GM18502 (cell line): ENCODE data around the gene SGTA.
A peak's percentile ranks its signal among the peaks of the same experiment; 100 is the strongest.
"Not testable (repeated sequence)": the region's sequence is repeated elsewhere in the genome, so short reads cannot be mapped to it uniquely, and the experiment has no call there.

ENCODE experiments used
- ATAC-seq: cut with Tn5 transposase; IDR thresholded peaks from one replicate; pipeline ENCODE4 v1.9.1; 2021; ENCODE audit warnings: mild to moderate bottlenecking; ENCODE audit not compliant: unreplicated experiment, poor library complexity

The SGTA gene

DNA sequence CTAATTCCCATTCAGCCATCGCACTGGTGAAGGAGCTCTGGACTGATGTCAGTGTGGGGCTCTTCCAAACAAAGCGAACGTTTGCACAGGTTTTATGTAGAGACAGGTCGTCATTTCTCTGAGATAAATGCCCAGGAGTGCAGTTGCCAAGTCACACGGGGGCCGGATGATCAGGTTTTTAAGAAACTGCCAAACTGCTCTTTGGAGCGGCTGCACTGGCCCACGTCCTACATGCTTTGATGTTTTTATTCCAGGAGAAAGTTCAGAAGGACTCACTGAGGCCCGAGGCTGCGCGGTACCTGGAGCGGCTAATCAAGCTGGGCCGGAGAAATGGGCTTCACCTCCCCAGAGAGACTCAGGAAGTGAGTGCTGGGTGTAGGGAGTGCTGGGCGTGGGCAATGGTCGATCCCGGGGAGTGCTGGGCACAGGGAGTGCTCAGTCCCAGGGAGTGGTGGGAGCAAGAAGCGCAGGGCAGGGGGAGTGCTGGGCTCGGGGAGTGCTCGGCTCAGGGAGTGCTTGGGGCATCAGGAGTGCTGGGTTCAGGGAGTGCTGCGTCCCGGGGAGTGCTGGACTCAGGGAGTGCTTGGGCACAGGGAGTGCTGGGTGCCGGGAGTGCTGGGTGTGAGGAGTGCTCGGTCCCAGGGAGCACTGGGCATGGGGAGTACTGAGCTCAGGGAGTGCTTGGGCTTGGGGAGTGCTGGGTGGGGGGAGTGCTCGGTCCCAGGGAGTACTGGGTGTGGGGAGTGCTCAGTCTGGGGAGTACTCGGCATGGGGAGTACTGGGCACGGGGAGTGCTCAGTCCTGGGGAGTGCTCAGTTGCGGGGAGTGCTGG is 13.0 kb upstream of the SGTA start:
- no peak for ATAC-seq

DNA sequence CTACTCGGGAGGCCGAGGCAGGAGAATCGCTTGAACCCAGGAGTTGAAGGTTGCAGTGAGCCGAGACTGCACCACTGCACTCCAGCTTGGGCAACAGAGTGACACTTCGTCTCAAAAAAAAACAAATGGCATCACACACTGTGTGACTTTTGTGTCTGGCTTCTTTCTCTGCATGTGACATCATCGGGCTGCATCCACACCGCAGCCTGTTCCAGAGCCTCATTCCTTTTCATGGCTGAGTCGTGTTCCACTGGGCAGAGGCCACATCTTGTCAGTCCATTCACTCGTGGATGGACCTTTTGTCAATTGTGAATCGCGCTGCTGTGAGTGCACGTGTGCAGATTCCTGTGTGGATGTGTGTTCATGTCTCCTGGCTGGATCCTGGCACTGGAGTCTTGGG is 10.5 kb upstream of the SGTA start:
- ATAC-seq = no peak

DNA sequence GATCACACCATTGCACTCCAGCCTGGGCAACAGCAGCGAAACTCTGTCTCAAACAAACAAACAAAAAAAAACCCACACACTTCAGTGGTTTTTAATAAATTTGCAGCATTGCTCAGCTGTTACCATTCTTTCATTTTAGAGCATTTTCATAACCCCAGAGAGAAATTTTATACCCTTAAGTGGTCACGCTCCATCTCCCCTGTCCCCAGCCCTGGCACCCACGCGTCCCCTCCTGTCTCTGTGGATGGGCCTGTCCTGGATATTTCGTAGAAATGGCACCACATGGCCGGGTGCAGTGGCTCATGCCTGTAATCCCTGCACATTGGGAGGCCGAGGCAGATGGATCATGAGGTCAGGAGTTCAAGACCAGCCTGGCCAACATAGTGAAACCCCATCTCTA is 10.1 kb upstream of the SGTA start:
- no peak for ATAC-seq

DNA sequence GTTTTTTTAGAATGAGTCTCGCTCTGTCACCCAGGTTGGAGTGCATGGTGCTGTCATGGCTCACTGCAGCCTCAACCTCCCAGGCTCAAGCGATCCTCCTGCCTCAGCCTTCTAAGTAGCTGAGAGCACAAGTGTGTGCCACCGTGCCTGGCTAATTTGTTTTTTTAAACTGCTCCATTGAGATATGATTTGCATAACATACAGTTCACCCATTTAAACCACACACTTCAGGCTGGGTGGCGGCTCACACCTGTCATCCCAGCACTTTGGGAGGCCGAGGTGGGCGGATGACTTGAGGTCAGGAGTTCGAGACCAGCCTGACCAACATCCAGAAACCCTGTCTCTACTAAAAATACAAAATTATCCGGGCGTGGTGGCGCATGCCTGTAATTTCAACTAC is 9.6 kb upstream of the SGTA start:
- not testable (repeated sequence) for ATAC-seq

DNA sequence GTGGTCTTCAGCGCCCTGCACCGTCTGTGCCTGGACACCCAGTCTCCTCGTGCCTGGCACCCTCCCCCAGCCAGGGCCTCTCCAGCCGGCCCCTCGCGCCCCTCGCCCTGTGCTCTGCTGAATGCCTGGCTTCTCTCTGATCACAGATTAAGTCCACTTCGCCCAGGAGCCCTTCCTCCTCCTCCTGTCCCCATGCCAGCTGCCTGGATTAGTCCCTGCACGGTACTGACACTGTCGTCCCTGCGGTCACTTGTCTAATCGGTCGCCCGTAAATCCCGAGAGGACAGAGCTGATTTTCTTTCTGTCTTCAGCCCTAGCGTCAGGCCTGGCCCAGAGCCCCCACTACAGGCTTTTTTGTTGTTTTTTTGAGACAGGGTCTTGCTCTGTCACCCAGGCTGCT is 8.8 kb upstream of the SGTA start:
- ATAC-seq = no peak

DNA sequence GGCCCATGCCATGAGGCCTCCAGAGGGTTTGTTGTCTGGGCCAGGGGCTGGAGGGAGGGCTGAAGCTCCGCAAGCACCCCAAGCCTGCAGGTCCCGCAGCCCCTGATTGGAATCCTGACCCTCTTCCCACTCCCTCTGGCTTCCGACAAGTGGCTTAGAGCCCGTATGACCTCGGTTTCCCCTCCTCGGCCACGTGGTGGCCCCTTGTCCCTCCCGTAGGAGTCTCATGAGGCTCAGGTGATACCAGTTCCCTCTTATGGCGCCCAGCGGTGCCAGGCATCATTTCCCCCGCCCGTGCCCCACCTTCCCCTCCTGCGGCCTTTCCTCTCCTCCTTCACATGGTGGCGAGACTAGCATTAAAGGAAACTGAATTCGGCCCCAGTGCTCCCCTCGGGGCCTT is 8.4 kb upstream of the SGTA start:
- ATAC-seq = no peak

DNA sequence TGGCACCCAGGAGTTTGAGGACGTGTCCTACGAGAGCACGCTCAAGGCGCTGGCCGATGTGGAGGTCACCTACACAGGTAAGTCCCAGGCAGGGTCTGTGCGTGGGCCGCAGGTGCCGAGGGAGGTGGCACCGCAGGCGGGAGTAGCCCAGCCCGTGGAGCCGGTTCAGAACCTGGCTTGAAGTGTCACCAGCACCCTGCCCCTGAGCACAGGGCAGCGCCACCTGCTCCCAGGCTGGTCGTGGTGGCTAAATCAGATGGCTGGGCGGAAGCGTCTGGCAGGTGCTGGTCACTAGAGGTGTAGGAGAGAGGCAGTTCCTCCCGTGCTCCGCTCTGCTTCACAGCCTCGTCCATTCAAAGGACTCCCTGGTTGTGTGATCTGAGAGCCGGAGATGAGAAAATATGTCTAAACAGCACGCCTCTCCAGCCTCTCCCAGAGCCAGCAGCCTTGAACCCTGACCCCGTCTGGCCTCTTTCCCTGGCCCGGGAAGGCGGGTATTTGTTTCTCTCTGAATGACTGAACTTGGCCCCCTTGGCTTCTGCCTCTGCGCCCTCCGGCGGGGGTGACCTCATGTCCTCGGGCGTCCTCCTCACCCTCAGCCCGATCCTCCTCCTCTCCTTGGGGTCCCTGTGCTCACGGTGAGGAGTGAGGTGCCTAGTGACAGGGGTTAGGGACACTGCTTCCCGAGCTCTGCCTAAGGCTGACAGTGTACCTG is 7.6 kb upstream of the SGTA start:
- no peak for ATAC-seq

DNA sequence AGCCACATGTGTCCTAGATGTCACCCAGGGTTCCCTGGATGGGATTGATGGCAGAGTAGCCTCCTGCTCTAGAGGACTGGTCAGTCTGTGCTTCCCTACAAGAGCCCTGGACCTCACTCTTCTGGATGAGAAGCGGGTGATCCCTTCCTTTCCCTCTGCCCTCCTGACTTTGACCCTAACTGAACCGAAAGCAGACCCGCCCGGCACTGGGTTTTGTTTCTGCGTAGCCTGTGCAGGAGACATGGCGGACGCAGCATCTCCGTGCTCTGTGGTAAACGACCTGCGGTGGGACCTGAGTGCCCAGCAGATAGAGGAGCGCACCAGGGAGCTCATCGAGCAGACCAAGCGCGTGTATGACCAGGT is 7.1 kb upstream of the SGTA start:
- no peak for ATAC-seq

DNA sequence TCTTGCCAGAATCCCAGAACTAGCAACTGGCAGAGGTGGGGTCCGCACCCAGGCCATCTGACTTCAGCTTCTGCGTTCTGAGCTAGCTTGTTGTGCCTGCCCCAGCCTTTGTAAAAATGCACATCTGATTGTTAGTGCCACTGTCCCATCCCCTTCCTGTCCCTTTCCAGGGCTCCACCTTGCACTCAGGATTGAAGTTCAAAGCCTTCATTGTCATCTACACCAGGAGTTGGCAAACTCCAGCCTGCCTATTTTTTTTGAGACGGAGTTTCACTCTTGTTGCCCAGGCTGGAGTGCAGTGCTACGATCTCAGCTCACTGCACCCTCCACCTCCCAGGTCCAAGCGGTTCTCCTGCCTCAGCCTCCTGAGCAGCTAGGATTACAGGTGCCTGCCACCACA is 5.2 kb upstream of the SGTA start:
- ATAC-seq = no peak

DNA sequence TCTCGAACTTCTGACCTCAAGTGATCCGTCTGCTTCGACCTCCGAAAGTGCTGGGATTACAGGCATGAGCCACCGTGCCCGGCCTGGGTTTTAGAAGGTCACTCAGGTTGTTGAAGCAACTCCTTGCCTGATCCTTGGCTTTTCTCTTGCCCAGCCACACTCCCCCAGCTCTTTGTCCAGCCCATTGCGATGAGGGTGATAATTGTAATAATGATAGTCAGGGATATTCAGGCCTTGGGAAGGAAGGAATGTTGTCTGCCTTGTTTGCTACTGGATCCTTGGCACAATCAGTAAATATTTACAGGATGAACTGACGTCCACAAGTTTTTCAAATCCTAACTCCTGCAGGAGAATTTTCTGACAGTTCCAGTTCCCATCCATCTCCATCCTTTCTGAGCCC is 4.0 kb upstream of the SGTA start:
- ATAC-seq = no peak

DNA sequence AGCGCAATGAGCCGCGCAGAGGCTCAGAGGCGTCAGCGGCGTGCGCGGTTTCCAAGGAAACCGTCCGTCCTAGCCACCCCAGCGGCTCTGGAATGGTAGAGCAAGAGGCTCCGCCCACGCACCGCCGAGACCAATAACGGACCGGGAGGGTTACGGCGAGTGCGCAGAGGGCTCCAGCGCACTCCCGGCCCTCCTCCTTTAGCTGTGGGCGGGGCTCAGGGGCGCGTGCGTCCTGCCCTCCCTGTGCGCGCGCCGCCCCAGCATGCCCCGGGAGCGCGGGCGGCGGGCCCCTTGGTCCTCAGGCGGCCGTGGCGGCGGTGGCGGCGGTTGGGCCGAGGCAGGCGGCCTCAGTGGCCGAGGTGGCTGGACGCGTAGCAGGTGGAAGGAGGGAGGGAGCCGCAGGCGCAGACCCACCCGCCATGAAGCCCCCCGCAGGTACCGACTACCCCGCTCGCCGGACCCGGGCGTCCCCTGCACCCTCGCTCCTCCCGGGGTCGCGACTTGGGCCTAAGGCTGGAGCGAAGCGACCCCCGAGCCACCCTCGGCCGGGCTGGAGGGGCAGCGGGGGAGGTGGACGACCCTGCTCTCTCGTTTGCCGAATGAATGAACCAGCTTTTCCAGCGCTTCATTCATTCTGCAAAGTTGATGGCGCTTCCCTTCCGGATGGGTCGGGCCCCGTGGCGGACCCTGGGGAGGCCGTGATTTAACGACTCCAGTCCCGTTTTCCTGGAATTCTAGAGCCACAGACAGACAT is 2.3 kb upstream of the SGTA start, which contains the start of gene THOP1:
Gene THOP1 (plus strand): TSS at position 260 of the 754 bp plus-strand sequence. CDS start 160 bp downstream, at position 420.
- ATAC-seq = peak; percentile 67

DNA sequence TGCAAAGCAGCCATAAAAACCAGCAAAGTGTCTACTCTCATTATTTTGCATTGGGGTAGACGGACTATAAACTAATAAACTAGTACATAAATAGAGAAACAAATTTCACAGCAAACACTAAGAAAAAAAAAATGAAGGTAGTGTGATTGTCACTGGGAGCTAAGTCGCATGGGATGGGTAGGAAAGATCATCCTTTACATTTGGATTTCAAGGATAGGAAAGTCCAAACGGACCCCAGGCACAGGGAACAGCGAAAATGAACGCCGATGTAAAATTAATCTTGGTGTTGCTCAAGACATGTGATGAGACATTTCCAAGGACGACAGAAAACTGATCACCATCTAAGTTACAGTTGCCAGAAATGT is 690 bp upstream of the SGTA start:
- no peak for ATAC-seq

DNA sequence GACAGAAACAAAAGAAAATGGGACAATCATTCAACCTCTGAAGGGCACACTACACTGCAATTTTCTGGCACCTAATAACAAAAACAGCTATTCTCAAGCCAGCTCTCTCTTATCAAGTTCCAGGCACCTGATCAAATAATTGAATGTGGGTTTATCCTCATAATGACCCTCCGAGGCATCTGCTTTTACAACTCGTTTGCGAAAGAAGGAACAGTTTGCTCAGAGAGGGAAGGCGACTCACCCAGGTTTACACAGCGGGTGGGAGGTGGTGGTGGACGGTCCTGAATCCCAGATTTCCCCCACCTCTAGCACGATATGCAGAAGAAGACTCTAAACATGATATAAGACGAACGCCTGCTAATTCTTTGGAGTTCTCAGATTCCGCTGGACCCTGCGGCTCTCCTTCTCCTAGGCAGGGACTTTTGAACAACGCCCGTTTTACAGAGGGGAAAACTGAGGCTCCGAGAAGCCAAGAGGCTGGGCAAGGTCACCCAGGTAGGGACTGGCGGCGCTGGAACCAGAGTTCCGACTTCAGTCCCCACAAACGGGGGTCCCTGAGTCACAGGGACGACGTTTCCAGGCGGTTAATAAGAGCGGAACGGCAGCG is 641 bp downstream of the SGTA start:
- ATAC-seq = no peak

DNA sequence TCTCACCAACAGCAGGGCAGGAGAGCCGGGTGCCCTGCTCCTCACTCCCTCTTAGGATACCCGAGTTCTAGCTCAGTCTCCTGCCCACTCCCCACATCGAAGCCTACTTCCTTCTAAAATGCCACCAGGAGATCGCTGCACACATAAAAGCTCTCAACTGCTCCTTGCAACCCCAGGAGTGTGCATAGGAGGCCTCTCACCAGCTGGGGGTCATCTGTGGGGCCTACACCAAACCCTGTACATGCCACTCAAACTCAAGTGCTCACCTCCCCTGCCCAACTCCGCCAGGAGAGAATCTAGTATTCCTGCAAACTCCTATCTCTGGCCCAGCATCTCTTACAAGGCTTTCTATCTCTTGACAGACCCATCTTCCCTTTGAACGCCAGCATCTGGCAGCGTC is 2.8 kb downstream of the SGTA start:
- ATAC-seq = no peak

DNA sequence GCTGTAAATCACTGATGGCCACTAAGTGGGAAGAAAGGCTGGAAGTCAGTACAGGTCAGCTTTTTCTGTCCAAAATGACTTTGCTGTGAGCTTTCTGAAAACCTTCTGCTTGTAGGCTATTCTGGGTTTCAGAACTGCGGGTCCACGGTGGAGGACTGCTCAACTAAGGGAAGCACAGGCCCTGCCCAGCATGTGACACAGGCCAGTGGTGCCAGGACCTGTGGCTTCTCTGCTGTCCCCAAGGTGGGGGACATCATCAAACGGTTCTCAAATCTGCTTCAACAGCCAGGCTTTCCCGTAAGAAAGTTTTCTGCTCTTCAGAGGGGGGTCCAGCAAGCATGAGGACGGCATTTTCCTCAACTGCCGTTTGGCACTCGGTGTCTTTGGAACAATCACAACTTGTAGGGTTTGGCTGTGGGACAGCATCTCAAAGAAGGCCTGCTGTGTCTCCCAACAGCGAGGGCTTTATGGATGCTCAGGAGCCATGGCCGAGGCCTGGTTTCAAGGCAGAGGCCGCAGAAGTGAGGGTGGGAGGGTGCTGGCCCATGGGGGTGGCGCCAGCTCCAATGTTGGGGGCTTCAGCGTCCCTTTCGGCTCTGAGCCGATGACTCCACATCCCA is 3.8 kb downstream of the SGTA start:
- ATAC-seq = no peak

DNA sequence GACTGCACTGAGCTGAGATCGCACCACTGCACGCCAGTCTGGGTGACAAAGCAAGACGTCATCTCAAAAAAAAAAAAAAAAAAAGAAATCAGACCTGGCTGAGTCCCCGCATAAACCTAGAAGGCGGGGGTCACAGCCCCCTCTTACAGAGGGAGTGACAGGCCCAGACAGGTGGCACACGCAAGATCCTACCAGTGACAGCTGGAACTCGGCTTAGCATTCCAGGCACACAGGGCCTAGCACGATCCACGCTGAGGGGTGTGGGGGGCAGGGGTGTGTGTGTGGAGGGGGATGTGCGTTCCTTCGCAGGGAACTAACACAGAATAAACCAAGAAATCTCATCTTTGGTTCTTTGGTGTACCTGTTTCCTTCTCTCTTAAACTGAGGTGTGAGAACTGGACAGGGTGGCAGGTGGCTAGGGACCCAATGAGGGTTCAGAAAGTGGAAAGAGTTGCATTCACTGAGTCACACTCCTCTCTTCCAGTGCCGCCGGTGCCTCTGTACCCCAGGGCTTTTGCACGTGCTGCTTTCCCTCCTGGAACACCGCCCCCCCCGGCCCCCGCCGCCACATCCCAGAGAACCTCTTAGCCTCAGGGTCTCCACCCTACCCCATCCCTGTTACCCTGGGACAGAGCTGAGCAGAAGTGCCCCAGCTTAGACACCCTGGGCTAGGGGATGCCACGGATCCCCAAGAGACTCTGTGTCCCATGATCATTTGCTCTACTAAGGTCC is 5.0 kb downstream of the SGTA start:
- ATAC-seq = no peak

DNA sequence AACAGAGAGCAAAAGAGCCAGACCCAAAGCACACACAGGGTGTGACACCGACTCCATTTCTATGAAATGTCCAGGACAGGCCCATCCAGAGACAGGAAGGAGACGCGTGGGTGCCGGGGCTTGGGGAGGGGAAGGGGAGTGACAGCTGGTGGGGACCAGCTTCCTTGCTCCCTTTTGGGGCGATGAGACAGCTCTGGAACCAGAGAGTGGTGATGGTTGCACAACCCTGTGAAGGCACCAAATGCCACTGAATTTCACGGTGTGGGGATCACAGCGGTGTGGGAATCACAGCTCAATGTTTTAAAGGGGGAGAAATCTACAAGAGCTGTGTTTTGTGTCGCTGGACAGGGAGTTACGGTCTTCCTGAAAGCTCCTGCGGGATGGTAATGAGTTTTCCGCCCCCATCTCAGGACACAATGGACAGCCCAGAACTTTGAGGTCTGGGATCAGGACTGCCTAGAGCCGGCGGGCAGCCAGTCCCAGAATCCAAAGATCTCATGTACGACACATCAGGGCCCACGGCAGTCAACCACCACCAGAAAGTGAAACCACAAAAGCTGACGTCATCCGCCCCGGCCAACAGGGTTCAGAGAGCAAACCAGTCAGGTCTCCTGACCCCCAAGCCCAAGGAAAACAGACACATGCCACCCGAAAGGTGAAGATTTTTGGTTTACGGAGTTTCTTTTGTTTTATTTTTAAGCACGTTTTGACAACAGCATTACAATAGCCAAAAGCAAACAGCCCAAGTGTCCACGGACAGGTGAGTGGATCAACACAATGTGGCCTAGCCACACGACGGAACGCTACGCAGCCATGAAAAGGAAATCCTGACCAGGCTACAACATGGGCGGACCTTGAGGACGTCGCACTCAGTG is 7.3 kb downstream of the SGTA start:
- ATAC-seq = no peak

DNA sequence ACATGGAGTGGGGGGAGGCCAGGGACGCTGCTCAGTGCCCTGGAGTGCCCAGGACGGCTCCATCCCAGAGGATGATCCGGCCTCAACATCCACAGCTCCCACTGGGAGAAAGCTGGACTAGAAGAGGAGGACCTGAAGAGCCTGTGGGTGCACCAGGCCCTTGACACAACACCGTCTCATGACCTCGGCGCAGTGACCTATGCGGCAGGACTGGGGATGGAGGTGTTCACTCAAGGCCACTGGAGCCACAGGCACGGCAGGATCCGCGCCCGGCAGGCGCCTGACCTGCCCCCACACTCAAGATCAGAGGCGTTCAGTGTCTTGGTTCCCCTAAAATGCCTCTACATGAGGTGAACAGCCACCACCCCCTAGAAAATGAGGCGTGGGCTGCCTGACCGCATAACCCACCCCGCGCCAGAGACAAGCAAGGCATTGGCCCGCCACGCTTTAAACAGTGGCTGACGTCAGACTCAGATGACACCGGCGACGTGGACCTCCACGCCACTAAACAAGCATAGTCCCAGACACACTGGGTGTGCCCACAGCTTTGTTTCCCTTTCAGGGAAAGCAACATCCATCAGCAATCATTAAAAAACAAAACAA is 8.0 kb downstream of the SGTA start:
- ATAC-seq = no peak
